GM10266 (cell line): ENCODE measurements around the gene USP15.
"Not testable (repeated sequence)": the region's sequence is repeated elsewhere in the genome, so short reads cannot be mapped to it uniquely, and the experiment has no call there.

Source experiments
- DNase-seq: peaks from one replicate; pipeline ENCODE4 v3.0.0; 2012; ENCODE audit errors: extremely low spot score
- CTCF ChIP-seq: IDR thresholded peaks from 2 replicates; pipeline ENCODE4 v1.5.1; 2012; ENCODE audit warnings: mild to moderate bottlenecking, low read depth; ENCODE audit not compliant: control insufficient read depth, insufficient read depth; ENCODE audit errors: missing control alignments

The USP15 gene

DNA sequence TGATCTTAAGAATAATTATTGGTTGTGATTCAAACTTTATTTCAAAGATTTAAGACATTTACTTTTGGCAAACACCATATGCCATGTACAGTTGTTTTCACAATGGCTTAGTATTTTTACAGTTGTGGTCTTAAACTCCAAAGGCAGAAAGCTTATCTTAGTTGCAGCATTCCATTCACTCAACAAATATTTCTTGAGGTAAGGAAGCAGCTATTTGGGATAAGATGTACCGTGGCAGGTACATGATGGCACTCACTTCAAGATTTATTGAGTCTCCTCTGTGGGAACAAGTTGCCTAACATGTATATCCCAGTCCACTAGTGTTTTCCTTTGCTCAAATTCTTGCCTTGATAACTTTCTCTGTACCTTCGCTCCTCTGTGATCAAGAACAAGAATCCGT lies 198.4 kb downstream of the USP15 start:
- DNase-seq: no peak
- TF ChIP-seq CTCF: no peak

DNA sequence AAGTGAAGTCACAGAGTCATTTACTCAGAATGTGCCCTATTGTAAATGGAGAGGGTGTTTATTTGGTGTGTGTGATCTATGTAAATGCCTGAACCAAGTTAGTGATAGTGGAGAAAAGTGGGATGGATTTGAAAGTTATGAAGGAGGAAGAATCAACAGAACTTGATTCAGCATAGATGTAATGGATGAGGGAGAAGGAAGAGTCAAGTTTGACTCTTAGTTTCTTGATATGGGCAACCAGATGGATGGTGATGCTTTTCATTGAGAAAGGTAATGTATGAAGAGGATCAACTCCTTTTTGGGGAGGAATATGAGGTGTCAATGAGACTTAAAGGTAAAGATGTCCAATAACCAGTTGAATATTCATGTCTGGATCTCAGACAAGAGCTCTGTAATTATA lies 199.8 kb downstream of the USP15 start:
- TF ChIP-seq CTCF: no peak
- no peak for DNase-seq

GRCh38 chr12:62461171-62461837 lies 201.1 kb downstream of the USP15 start:
- not testable (repeated sequence) for DNase-seq

- not testable (repeated sequence) for DNase-seq
These were observed 203.0 kb downstream of the USP15 start for GRCh38 chr12:62463252-62463651.
